ENCODE results near the gene ATP5MC3. TPM values are rescaled to one million over a fixed set of nuclear protein-coding genes. Genes with fewer than 3 reads are reported as not detected.

Gene ATP5MC3
- total RNA-seq, 1 donor from 2014 or later = 163 TPM

DNA sequence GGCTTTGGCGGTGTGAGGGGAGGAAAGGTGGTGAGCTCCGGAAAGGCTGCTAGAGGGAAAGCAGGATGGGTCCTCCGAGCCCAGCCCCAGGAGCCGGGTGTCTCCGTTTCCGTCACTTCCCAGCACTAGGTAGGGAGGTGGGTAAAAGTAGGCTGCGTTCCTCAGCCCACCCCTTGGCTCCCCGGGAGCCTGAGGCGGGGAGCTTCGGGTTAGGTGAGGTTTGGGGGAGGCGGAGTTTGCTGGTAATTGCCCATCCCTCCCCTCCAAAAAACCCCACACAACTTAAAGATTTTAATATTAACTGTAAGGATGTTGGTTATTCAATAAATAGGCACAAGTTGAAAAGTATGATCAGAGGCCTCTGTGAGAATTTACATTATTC is 13.0 kb downstream of the ATP5MC3 start:
- no peak for DNase-seq (ENCODE audit: extremely low read depth, low read depth, low spot score)

DNA sequence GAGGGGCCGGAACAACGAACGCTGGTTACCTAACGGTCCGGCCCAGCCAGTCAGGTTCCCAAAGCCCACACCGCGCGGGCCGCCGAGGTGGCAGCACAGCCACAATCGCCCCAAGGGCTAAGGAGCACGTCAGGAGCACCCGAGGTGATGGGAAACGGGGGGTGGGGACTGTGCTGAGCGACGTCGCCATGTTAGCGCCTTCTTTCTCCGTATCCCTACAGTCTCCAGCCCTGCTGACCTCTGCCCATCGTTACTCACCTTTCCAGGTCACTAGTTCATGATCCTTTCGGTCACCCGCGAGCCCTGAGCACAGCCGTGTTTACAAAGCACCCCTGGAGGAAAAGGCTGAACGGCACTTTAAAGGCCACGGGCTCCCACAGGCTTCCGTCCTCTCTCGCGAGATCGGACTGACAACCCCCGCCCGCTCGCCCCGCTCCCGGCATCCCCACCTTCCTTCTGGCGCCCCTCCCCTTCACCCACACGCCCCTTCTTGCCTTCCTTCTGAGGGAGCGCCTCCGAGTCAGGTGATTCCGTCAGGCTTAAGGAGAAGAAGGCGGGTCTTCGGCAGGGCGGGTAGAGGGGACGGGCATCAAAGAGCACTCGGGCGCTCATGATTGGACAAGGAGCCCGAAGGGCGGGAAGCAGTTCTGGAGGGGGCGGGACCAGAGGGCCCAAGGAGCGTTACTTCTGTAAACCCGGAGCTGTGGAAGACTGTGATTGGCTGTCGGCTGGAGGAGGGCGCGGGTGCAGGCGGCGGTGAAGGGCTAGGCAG is 13.5 kb downstream of the ATP5MC3 start, which contains the start of gene ATF2:
Gene ATF2 (minus strand): TSS at position 412 of the 772 bp plus-strand sequence. CDS start 31,760 bp downstream, outside the sequence.
- DNase-seq (ENCODE audit: extremely low read depth, low read depth, low spot score) = peak; percentile 95

DNA sequence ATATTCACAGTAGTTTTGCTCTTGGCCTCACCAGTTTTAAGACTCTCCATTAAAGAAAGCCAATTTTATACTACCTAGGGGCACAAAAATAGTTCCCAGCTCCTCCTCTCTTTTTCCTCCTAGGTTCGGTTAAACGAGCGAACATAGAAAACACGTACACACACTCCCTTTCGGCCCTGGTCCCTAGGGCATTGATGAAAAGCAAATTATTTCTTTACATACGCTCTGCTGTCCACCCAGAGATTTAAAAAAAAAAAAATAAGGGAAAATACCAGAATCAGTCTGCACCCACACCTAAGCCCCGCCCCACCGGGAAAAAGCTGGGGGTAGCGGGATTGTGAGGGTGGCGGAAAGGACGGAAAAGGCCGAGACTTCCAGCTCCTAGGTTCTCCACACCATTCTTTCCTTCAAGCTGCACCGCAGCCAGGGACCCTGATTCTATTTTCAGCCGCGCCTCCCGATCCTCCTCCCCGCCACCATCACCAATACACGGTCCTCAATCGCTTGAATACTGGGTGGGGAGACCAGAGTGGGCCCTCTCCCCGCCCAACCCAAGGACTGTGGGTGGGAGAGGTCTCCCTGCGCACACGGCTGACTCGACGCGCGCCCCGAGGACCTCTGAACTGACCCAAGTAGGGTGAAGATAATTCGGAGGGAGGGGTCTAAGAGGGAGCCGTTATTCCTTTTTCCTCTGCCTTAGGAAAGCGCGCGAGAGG is 14.3 kb downstream of the ATP5MC3 start:
- DNase-seq (ENCODE audit: extremely low read depth, low read depth, low spot score) = no peak

DNA sequence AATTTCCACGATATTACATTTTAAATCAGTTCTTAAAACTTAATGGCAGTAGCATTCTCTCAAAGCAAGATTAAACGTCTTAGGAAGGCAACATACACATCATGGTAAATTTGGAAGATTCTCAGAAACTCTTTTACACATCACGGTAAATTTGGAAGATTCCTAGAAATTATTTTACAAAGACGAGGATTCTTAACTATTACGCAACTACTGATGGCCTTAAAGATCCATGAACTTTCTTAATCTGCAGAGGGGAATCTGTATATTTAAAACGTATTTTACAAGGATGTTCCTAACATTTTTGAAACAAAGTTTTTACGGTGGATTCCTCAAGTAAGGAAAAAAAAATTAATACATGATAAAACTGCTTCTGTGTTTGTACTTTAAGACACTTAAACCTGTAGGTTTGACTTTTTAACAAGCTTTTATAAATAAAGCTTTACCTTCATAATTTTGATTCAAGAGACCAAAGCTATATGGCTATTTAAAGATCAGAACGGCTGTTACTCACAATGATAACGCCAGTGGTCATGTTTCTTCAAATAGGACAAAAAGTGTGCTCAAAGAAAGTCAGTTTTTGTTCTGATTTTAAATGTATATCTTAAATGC is 15.2 kb downstream of the ATP5MC3 start:
- DNase-seq (ENCODE audit: extremely low read depth, low read depth, low spot score) = no peak

DNA sequence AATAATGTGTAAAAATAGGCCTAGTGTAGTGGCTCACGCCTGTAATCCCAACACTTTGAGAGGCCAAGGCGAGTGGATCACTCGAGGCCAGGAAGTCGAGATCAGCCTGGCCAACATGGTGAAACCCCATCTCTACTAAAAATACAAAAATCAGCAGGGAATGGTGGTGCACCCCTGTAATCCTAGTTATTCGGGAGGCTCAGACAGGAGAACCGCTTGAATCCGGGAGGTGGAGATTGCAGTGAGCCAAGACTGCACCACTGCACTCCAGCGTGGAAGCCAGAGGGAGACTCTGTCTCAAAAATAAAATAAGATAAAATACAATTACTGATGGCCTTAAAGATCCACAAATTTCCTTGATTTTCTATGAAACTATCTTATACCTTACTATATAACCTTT is 17.3 kb downstream of the ATP5MC3 start:
- no peak for DNase-seq (ENCODE audit: extremely low read depth, low read depth, low spot score)

DNA sequence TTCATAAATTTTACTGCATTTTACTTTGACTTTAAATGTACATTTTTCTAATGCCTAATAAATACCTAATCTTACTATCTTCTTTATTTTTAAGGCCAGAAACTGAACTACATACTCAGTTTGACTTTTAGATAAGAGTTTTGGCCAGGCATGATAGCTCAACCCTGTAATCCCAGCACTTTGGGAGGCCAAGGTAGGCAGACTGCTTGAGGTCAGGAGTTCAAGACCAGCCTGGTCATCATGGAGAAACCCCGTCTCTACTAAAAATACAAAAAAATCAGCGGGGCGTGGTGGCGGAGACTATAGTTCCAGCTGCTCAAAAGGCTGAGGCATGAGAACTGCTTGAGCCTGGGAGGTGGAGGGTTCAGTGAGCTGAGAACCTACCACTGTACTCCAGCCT is 22.6 kb downstream of the ATP5MC3 start:
- no peak for DNase-seq (ENCODE audit: extremely low read depth, low read depth, low spot score)

DNA sequence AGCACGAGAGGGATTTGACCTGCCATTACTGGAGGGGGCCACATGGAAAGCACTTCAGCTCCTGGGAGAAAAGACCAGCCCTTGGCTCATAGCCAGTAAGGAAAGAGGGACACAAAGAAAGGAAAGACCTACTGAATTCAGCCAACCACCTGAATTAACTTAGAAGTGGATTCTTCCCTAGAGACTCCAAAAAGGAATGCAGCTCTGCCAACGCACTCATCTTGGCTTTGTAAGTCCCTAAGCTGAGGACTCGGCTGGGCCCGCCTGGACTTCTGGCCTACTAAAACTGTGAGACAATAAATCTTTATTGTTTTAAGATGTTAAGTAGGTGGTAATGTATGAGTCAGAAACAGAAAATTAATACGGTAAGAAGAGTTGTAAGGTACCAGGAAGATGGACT is 25.0 kb downstream of the ATP5MC3 start:
- DNase-seq (ENCODE audit: extremely low read depth, low read depth, low spot score) = no peak

DNA sequence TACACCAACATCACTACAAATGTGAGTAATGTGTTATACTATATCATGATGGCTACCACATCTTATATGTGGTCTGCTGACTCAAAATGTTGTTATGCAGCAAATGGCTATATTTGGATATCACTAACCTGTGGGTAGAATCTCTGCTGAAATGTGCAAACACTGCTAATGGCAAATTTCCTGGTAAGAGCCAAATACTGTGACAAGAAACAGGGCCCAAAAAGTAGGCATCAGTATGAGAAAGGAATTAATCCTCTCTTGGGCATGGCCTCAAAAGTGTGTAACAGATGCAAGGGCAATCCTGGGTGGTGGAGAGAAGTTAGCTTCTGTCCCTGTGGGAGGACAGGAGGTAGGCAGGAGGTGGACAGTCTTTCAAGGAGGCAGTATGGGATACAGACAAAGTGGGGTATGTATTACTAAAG is 26.8 kb downstream of the ATP5MC3 start:
- DNase-seq (ENCODE audit: extremely low read depth, low read depth, low spot score) = no peak

DNA sequence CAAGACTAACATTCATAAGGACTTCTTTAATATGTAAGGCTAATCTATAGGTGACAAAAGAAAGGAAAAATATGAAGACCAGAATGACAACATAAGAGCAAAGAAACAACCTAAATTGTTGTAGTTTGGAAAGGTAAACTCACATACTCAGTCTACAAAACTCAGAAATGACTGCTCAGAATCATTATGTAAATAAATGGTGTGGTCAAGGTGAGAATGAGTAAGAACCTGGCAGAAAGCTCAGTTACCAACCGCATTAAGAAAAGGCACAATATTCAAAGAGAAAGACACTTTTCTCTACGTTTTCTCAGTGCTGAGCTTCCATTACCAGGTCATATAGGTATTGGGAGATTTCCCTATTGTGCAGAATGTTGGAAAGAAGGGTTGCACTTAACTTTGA is 29.3 kb downstream of the ATP5MC3 start:
- no peak for DNase-seq (ENCODE audit: extremely low read depth, low read depth, low spot score)

DNA sequence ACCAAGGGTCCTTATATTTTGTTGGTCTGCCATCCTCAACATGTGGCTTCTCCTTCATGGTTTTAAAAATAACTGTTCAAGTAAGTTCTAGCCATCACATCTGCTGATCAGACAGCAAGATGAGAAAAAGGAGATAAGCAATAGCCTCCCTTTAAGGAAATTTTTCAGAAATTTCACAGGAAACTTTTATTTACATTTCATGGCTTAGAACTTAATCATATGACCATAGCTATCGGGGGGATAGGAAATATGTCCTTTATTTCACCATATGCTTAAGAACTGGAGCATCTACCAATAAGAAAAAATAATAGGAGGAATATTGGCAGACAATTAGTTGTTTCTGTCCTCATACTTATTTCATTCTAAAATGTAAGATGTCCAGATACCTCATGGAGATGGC is 29.7 kb downstream of the ATP5MC3 start:
- DNase-seq (ENCODE audit: extremely low read depth, low read depth, low spot score) = no peak

DNA sequence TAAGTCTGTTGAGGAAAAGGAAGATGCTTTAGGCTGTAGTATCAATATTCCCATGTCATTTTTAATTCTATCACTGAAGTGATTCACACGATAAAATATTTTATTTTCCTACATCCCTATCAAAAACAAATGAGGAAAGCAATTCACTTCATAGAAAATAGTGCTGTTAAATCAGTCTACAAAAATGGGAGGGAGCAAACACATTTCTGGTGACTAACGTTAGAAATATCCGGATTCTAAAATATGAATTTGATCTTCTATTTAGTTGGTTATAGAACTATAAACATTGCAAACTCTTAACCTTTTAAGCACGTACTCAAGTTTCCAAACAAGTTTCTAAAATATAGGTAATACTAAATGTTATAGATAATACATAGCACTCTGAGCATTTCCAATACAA is 34.3 kb downstream of the ATP5MC3 start:
- DNase-seq (ENCODE audit: extremely low read depth, low read depth, low spot score) = no peak

DNA sequence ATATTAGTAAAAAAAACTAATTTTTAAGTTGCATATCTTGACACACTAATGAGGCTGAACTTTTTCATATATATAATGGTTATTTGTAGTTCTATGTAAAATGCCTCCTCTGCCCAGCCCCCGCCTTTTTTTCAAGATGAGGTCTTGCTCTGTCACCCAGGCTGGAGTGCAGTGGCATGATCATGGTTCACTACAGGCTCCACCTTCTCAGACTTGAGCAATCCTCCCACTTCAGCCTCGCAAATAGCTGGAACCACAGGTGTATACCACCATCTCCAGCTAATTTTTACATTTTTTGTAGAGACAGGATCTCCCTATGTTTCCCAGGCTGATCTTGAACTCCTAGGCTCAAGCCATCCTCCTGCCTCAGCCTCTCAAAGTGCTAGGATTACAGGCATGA is 37.8 kb downstream of the ATP5MC3 start:
- no peak for DNase-seq (ENCODE audit: extremely low read depth, low read depth, low spot score)

DNA sequence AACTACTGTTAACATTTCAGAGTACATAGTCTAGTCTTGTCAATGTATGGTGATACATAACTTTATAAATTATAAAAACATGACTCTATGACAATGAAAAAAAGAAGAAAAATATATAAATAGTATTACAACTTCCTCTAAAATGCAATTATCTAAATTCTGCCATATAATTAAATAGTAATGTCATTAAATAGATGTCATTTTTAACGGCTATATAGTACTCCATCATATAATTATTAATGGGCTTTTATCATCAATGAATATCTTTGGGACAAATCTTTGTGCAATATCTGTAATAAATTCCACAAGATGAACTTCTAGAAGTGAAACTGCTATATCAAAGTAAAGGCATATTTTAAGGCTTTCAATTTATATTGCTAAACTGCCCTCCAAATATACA is 38.3 kb downstream of the ATP5MC3 start:
- no peak for DNase-seq (ENCODE audit: extremely low read depth, low read depth, low spot score)

DNA sequence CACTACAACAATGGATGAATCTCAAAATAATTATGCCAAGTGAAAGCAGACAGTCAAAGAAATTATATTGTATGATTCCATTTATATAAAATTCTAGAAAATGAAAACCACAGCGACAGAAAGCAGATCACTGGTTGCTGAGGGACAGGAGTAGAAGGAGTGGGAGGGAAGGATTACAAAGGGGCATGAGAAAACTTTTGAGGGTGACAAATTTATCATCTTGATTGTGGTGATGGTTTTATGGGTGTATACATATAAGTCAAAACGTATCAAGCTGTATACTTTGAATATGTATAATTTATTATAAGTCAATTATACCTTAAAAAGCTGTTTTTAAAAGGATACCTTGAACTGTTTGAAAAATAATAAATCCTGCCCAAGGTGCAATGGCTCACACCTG is 41.2 kb downstream of the ATP5MC3 start:
- no peak for DNase-seq (ENCODE audit: extremely low read depth, low read depth, low spot score)

DNA sequence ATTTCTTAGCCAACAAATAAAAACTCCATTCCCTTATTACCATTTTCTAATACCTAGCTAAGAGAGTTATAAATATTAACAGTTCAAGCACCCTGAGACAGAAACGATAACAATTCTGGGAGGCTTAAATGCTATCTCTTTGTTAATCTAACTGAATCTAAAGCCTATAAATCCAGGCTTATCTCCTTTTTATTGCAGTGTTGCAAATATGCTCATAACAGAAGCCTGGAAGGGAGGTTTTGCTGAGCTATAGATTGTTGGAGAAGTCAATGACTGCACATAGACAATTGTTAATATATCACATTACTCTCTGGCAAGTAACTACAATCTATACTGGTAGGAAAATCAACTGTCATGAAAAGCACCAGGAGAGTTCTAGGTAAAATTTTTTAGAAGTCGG is 43.7 kb downstream of the ATP5MC3 start:
- DNase-seq (ENCODE audit: extremely low read depth, low read depth, low spot score) = no peak

DNA sequence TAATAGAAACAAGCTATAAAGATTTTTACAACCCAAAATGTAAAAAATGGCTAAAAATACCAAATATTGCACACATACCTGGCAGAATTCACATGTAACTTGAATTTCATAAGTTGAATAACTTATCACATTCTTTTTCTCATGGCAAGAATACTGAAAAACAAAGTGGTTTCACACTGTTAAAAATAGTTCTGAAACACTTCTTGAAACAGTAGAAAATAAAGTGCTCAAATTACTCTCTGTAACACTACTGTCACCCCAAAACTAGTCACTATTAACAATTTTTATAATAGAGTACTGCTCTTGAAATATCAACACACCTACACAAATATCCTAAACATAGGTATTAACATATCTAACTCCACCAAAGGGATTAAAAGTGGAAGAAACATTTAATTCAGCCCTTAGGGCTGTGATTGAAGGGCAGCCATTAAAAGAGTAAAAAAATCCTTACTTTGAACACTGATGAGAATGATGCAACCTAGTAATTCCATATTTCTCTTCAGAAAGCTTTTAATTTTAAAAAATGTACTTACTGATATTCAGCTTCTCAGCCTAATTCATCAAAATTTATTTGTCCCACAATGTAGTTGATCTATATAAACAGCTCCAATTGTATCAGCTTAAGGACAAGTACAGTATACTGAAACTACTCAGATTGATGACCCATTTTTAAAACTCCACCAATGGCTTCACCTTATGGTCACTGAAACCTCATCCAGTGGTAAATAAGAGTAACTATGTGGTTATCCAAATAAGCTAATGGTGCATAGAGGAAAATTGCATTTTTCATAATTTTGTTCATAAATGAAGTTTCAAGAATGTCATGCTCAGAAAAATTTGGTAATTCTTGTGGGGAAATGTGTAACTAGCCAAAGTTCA is 44.9 kb downstream of the ATP5MC3 start:
- DNase-seq (ENCODE audit: extremely low read depth, low read depth, low spot score) = no peak

DNA sequence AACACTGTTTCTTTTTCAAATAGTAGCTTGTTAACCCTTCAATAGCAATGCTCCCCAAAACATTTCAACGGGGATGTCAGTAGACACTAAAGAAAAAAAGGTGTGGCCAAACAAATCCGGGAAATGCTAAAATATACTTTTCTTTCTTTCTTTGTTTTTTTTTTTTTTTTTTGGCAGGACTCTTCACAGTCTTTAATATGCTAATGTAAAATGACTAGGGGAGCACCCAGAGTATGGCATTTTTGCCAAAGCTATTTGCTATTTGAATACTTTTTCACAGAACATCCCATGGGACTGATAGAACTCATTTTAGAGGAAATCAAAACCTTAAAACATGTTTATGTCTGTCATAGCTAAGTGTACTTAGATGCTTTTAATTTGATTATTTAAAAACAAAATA is 45.6 kb downstream of the ATP5MC3 start:
- no peak for DNase-seq (ENCODE audit: extremely low read depth, low read depth, low spot score)

DNA sequence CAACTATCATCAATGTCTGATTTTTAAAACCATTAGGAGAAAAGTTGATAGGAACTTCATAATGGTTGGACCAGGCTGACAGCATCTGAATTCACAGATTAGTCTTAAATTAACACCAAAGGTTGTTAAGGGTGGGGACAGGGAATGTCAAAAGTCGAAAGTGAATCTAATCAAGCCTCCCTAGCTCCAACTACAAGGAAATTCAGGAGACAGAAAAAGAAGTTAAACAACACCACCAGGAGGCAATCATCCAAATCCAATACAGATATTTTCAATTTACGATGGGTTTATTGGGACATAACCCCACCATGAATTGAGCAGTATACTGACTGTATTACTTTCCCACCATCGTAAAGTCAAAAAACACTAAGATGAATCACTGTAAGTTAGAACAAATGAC is 46.3 kb downstream of the ATP5MC3 start:
- no peak for DNase-seq (ENCODE audit: extremely low read depth, low read depth, low spot score)

DNA sequence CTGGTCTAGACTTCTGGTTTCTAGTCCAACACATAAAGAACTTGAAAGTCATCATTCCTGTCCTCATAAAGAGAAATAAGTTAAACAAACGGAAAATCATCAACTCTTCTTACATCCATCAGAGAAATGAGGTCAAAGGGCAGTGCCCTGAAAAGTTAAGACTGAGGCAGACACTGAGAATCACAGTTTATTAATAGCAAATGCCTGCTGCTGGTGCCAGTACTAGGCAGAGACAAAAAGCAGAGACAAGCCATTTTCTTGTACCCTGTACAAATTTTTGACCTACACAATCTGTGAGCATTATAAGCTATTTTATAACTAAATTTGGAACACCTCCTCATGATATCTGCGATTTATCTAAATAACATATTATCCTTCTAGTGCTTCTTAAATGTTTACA is 50.3 kb downstream of the ATP5MC3 start:
- DNase-seq (ENCODE audit: extremely low read depth, low read depth, low spot score) = no peak

DNA sequence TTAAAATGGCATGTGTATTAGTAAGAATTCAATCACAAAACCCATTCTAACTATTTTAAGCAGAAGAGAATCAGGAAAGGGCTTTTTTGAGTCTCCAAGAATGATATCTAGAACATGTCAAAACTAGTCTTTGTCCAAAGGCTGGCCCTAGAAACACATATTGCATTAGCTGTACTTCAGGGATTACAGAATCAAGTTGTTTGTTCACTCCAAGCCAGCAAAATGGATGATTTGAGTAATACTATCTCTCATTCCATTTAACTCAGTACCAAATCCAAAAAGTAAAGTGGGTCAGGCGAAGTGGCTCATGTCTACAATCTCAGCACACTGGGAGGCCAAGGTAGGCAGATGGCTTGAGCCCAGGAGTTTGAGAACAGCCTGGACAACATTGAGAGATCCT is 54.8 kb downstream of the ATP5MC3 start:
- no peak for DNase-seq (ENCODE audit: extremely low read depth, low read depth, low spot score)
